ENCODE results near the gene FBXL13. TPM values are rescaled to one million over a fixed set of nuclear protein-coding genes. Genes with fewer than 3 reads are reported as not detected.

FBXL13 gene
- total RNA-seq, 1 donor from 2014 or later: 0.45 TPM

DNA sequence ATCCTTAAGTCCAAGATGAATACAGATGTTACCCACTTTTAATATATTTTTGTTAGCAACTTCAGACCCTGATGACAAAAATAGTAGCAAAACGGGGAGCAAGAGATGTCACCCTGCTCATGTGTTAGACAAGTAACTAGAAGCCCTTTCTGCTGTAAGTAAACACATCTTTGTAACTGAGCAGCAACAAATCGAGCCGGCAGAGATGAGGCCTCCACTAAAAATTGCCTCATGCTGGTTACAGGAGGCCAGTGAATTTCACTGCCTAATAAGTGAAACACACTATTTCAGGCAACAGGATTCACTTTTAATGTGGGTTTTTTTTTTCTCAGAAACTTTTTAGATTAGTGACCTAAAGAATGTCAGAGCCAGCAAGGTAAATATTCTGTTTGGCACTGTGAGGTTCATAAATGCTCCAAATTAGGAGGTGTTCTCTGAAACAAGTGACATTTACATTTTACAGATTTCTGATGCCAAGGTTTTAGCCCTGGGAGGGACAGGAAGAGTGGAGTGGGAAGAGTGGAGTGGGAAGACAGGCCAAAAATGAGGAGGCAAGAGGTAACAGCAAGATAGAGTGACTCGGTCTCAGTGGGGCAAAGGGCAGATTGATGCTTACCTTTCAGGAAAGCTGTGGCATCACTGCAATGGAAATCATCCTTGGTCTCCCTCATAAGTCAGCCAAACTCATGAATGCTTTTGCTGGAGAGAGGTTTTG, 215.4 kb downstream of the FBXL13 start:
- H3K27ac Mint-ChIP-seq (ENCODE audit: unreplicated experiment): peak overlapping the region; percentile 30
- H3K4me1 Mint-ChIP-seq (ENCODE audit: low read depth): peaks cover 29% of the 10 kb centered on the region
- no peak for DNase-seq (ENCODE audit: low spot score)
- no peak overlapping the region for H3K4me3 Mint-ChIP-seq (ENCODE audit: unreplicated experiment)
- H3K9me3 Mint-ChIP-seq (ENCODE audit: low read depth): peaks cover 4% of the 10 kb centered on the region
- no peak for TF ChIP-seq CTCF (IDR thresholded peaks at IDR 0.05)
- no peaks in the 10 kb centered on the region for H3K36me3 Mint-ChIP-seq (ENCODE audit: low read depth)
- no peaks in the 10 kb centered on the region for H3K27me3 Mint-ChIP-seq (ENCODE audit: low read depth)

- no peak for TF ChIP-seq CTCF (IDR thresholded peaks at IDR 0.05)
- no peaks in the 10 kb centered on the region for H3K27me3 Mint-ChIP-seq (ENCODE audit: low read depth)
- no peak overlapping the region for H3K27ac Mint-ChIP-seq (ENCODE audit: unreplicated experiment)
- H3K36me3 Mint-ChIP-seq (ENCODE audit: low read depth): no peaks in the 10 kb centered on the region
- peaks cover 26% of the 10 kb centered on the region for H3K4me1 Mint-ChIP-seq (ENCODE audit: low read depth)
- peaks cover 9% of the 10 kb centered on the region for H3K9me3 Mint-ChIP-seq (ENCODE audit: low read depth)
- no peak overlapping the region for H3K4me3 Mint-ChIP-seq (ENCODE audit: unreplicated experiment)
- DNase-seq (ENCODE audit: low spot score): no peak
Measured at GRCh38 chr7:102856036-102856435, 218.6 kb downstream of the FBXL13 start.

DNA sequence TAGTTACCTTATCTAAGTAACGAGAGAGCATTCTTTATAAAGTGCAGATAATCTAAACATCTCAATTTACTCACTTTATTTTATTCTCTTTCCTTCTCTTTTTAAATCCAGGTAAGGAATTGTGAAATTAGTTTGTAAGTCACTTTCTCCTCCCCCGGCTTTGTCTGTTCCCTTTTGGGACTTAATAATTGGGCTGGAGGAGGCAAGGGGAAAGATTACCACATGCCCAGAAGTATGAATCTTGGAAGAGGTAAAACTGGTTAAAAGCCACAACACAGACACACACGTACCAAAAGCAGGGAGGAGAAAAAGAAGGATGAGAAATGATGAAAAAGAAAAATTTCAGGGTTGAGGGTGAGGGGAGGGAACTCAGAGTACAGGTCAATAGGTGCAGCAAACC, 225.1 kb downstream of the FBXL13 start:
- H3K4me1 Mint-ChIP-seq (ENCODE audit: low read depth): no peaks in the 10 kb centered on the region
- no peak for DNase-seq (ENCODE audit: low spot score)
- peaks cover 5% of the 10 kb centered on the region for H3K9me3 Mint-ChIP-seq (ENCODE audit: low read depth)
- no peak overlapping the region for H3K4me3 Mint-ChIP-seq (ENCODE audit: unreplicated experiment)
- no peak overlapping the region for H3K27ac Mint-ChIP-seq (ENCODE audit: unreplicated experiment)
- no peaks in the 10 kb centered on the region for H3K27me3 Mint-ChIP-seq (ENCODE audit: low read depth)
- H3K36me3 Mint-ChIP-seq (ENCODE audit: low read depth): no peaks in the 10 kb centered on the region
- no peak for TF ChIP-seq CTCF (IDR thresholded peaks at IDR 0.05)

DNA sequence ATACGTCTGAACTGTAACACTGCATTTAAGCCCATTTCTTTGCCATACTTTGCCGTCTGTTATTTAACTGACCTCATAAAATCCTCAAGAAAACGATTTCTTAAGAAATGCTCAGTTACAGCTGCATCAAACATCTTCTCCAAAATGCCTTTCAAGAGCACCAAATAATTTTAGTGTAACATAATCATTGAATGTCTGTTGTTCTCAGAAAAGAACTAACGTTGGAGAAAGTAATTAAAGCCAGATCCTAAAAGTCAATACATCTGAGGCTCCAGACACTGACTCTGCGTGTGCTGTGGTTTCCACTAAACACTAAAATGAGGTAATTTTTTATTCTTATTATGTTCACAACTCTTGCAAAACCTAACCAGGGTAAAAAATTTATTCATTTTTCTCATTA, 225.5 kb downstream of the FBXL13 start:
- no peaks in the 10 kb centered on the region for H3K4me1 Mint-ChIP-seq (ENCODE audit: low read depth)
- H3K27me3 Mint-ChIP-seq (ENCODE audit: low read depth): no peaks in the 10 kb centered on the region
- H3K4me3 Mint-ChIP-seq (ENCODE audit: unreplicated experiment): no peak overlapping the region
- H3K9me3 Mint-ChIP-seq (ENCODE audit: low read depth): peaks cover 5% of the 10 kb centered on the region
- no peaks in the 10 kb centered on the region for H3K36me3 Mint-ChIP-seq (ENCODE audit: low read depth)
- TF ChIP-seq CTCF (IDR thresholded peaks at IDR 0.05): no peak
- DNase-seq (ENCODE audit: low spot score): no peak
- H3K27ac Mint-ChIP-seq (ENCODE audit: unreplicated experiment): no peak overlapping the region

- no peak for TF ChIP-seq CTCF (IDR thresholded peaks at IDR 0.05)
- Mint-ChIP-seq H3K4me1 (ENCODE audit: low read depth) (peaks cover 5% of the 10 kb centered on the region), H3K27me3 (ENCODE audit: low read depth) (no peaks in the 10 kb centered on the region), H3K36me3 (ENCODE audit: low read depth) (no peaks in the 10 kb centered on the region), H3K4me3 (ENCODE audit: unreplicated experiment) (no peak overlapping the region), H3K9me3 (ENCODE audit: low read depth) (no peaks in the 10 kb centered on the region), H3K27ac (ENCODE audit: unreplicated experiment) (no peak overlapping the region)
- DNase-seq (ENCODE audit: low spot score): no peak
Measured at GRCh38 chr7:102845346-102845745, 229.2 kb downstream of the FBXL13 start.

All from chondrocyte (in vitro differentiated cells).